Nephron (organoid): ENCODE results near the gene CALB2.

Source experiments
- H3K27ac Mint-ChIP-seq, 3 experiments: 2 replicates each; pipeline ENCODE4 v1.8.0; 2020; ENCODE audit warnings: mixed read lengths in 3 of 3, mild to moderate bottlenecking in 2 of 3, moderate library complexity in 1 of 3
- H3K27me3 Mint-ChIP-seq: 2 replicates; pipeline ENCODE4 v1.8.0; 2021; ENCODE audit warnings: low read depth, mild to moderate bottlenecking, moderate library complexity, mixed read lengths
- H3K36me3 Mint-ChIP-seq: 2 replicates; pipeline ENCODE4 v1.8.0; 2020; ENCODE audit warnings: low read depth, mixed read lengths
- H3K4me1 Mint-ChIP-seq: 2 replicates; pipeline ENCODE4 v1.8.0; 2020; ENCODE audit warnings: mixed read lengths
- H3K4me3 Mint-ChIP-seq, 3 experiments: 2 replicates each; pipeline ENCODE4 v1.8.0; 2020; ENCODE audit warnings: mild to moderate bottlenecking in 3 of 3, mixed read lengths in 3 of 3, moderate library complexity in 2 of 3
- H3K9me3 Mint-ChIP-seq: 2 replicates; pipeline ENCODE4 v1.8.0; 2020; ENCODE audit warnings: mixed read lengths
- TF ChIP-seq, protein P1 (sequence below), 3 experiments: fragments of 200-600 bp; sonication (generic); IDR thresholded peaks; one replicate each; pipeline ENCODE4 v1.5.0; 2021; ENCODE audit warnings: antibody characterized with exemption in 3 of 3; ENCODE audit not compliant: unreplicated experiment in 3 of 3

The CALB2 gene

DNA sequence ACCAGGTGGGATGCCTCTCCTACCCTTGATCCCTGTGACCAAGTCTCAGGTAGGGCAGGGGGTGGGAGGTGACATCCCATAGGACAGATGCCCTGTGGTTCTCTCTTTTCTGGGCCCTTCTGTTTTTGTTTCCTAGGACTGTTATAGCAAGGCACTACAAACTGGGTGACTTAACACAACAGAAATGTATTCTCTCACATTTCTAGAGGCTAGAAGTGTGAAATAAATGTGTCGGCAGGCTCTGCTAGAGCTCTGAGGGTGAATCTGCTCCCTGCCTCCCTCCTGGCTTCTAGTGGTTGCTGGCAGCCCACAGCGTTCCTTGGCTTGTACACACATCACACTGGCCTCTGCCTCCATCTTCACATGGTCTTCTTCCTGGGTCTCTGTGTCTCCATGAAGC is 12.7 kb downstream of the CALB2 start:
- Mint-ChIP-seq H3K27me3 (peaks cover 35% of the 10 kb centered on the region), H3K27ac (no peak overlapping the region), H3K4me1 (no peaks in the 10 kb centered on the region), H3K4me3 (no peak overlapping the region), H3K9me3 (no peaks in the 10 kb centered on the region), H3K36me3 (no peaks in the 10 kb centered on the region)
- TF ChIP-seq, protein P1, sequence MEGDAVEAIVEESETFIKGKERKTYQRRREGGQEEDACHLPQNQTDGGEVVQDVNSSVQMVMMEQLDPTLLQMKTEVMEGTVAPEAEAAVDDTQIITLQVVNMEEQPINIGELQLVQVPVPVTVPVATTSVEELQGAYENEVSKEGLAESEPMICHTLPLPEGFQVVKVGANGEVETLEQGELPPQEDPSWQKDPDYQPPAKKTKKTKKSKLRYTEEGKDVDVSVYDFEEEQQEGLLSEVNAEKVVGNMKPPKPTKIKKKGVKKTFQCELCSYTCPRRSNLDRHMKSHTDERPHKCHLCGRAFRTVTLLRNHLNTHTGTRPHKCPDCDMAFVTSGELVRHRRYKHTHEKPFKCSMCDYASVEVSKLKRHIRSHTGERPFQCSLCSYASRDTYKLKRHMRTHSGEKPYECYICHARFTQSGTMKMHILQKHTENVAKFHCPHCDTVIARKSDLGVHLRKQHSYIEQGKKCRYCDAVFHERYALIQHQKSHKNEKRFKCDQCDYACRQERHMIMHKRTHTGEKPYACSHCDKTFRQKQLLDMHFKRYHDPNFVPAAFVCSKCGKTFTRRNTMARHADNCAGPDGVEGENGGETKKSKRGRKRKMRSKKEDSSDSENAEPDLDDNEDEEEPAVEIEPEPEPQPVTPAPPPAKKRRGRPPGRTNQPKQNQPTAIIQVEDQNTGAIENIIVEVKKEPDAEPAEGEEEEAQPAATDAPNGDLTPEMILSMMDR (IDR thresholded peaks at IDR 0.05; ENCODE audit: unreplicated experiment in 3 of 3): no peak

DNA sequence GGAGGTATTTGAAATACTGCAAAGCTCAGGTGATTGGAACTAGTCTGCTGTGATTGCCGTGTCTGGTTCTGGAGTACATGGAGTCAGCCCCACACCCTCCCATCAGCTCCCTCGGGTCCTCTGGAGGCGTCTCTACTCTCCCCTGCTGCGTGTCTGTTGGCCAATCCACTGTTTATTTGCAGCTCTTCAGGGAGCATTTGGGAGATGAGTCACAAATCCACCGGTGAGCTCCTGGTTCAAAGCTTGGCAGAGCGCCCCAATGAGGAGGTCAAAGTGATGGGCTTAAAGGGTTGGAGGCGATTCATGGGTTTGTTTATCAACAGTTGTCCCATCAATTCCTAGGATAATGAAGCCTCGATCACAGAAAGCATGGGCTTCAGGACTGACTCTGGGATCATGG is 14.6 kb downstream of the CALB2 start:
- TF ChIP-seq, protein P1 (IDR thresholded peaks at IDR 0.05; ENCODE audit: unreplicated experiment in 3 of 3): no peak
- Mint-ChIP-seq H3K27ac (no peak overlapping the region), H3K4me3 (no peak overlapping the region), H3K4me1 (no peaks in the 10 kb centered on the region), H3K9me3 (no peaks in the 10 kb centered on the region), H3K27me3 (peaks cover 37% of the 10 kb centered on the region), H3K36me3 (no peaks in the 10 kb centered on the region)

DNA sequence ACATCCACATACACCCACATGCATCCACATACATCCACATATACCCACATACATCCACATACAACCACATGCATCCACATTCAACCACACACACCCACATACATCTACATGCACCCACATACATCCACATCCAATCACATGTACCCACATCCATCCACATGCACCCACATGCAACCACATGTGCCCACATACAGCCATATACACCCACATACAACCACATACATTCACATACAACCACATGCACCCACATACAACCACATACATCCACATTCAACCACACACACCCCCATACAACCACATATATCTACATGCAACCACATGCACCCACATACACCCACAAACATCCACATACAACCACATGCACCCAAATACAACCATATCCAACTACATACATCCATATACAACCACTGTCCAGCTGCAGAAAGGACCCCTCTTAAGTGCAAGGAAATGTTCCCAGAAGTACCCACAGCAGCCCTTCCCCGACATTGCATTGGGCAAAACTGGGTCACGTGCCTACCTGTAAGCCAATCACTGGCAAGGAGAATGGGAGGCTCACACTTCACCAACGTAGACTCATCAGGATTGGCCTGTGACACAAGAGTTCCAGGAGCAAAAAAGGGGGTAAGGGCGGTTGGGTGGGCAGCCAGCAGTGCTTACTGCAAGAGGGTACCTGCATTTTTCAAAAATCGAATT is 18.1 kb downstream of the CALB2 start:
- Mint-ChIP-seq H3K27ac (no peak overlapping the region), H3K36me3 (no peaks in the 10 kb centered on the region), H3K9me3 (no peaks in the 10 kb centered on the region), H3K27me3 (peaks cover 41% of the 10 kb centered on the region), H3K4me1 (no peaks in the 10 kb centered on the region), H3K4me3 (no peak overlapping the region)
- TF ChIP-seq, protein P1 (IDR thresholded peaks at IDR 0.05; ENCODE audit: unreplicated experiment in 3 of 3): no peak

DNA sequence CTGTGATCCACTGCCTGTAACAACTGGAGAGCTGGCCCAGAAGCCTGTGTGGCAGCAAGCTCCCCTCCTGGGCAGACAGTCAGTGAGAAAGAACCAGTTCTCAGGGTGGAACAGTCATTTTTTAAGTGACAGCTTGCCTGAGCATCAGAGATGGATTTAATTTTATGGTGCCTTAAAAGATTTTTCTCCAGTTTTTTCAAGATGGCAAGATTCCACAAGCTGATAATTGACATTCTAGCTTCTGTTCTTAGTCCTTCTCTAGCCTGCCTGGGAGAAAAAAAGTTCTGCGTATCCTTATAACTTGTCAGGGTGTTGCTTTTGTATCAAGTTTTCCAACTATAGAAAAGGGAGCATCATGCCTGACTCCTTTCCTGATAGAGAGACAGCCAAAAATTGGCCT is 21.2 kb downstream of the CALB2 start:
- no peak overlapping the region for H3K4me3 Mint-ChIP-seq
- H3K36me3 Mint-ChIP-seq: no peaks in the 10 kb centered on the region
- H3K9me3 Mint-ChIP-seq: peaks cover 2% of the 10 kb centered on the region
- H3K27me3 Mint-ChIP-seq: peaks cover 53% of the 10 kb centered on the region
- no peaks in the 10 kb centered on the region for H3K4me1 Mint-ChIP-seq
- TF ChIP-seq, protein P1 (IDR thresholded peaks at IDR 0.05; ENCODE audit: unreplicated experiment in 3 of 3): no peak
- no peak overlapping the region for H3K27ac Mint-ChIP-seq

DNA sequence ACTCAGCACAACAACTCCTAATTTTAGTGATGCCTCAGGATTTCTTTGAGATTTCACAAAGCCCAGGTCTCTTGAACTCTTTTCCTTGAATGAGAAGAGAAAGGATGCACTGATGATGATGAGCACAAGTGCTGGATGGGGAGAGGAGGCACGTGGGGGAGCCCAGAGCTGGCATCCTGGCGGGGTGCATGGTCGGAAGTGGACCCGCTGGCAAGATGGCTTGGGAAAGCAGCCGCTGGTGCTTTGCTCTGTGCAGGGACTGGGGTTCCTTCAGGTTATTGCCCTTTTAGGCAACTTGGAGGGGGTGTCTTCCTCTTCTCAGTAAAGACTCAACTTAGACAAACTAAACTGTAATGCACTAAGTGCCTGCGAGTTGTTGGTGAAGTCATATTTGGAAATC is 22.3 kb downstream of the CALB2 start:
- no peak overlapping the region for H3K27ac Mint-ChIP-seq

More for the DNA sequence above, 22.3 kb downstream of the CALB2 start:
- no peak overlapping the region for H3K4me3 Mint-ChIP-seq
- peaks cover 63% of the 10 kb centered on the region for H3K27me3 Mint-ChIP-seq
- H3K4me1 Mint-ChIP-seq: no peaks in the 10 kb centered on the region
- peaks cover 2% of the 10 kb centered on the region for H3K9me3 Mint-ChIP-seq
- TF ChIP-seq, protein P1 (IDR thresholded peaks at IDR 0.05; ENCODE audit: unreplicated experiment in 3 of 3): no peak
- no peaks in the 10 kb centered on the region for H3K36me3 Mint-ChIP-seq
